ENCODE measurements around the gene ILK.

The ILK gene

DNA sequence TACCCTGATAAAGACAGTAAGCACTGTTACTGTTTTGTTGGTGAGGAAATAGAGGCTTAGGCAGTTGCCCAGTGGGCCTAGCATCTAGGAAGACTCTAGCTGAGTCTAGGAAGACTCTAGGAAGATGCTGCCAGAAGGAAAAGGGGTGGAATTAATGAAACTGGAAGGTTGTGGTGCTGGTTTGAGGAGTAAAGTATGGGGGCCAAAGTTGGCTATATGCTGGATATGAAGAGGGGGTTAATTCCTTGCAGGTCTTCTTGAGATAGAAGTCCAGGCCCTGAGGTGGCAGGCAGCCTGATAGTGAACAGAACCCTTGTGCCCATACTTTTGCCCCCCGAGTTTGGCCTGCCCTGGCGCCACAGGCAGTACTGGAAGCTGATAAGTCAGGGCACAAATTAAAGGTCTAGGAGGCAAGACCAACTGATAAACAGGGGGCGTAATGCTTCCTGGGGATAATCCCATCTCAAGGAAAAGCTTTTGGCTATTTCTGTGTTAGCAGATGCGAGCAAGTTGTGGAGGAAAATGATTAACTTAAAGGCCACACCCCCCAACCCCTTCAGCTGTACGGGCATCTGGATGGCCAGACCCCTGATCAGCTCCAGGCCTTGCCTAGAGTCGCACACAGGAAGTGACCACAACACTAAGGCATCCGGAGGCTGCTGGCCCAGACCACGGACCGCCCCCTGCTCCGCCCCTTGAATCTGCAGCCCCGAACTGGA lies 3.1 kb downstream of the ILK start:
- DNase-seq (ENCODE audit: low read depth), result peak; percentile 50

GRCh38 chr11:6607190-6607795 lies 3.7 kb downstream of the ILK start:
- DNase-seq (ENCODE audit: low read depth), result no peak

DNA sequence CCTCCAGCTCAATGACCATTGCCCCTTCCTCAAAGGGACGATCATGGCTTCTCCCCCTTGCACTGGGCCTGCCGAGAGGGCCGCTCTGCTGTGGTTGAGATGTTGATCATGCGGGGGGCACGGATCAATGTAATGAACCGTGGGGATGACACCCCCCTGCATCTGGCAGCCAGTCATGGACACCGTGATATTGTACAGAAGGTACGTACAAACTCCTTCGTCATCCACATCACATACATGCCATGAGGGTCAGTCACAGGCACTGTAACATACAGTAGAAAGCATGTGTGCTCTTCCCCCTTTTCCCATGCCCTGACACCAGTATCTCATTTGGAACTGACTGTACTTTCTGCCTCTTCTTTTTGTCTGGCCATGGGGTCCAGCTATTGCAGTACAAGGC lies 4.4 kb downstream of the ILK start:
- DNase-seq (ENCODE audit: low read depth), result no peak

- DNase-seq (ENCODE audit: low read depth), result no peak
These were observed 5.3 kb downstream of the ILK start for GRCh38 chr11:6608726-6609501.

- DNase-seq (ENCODE audit: low read depth), result no peak
These were observed 6.0 kb downstream of the ILK start for GRCh38 chr11:6609502-6610015.

- no peak for DNase-seq (ENCODE audit: low read depth)
These were observed 7.0 kb downstream of the ILK start for GRCh38 chr11:6610591-6610990.

GRCh38 chr11:6611092-6611962 lies 7.8 kb downstream of the ILK start:
- DNase-seq (ENCODE audit: low read depth), result no peak

DNA sequence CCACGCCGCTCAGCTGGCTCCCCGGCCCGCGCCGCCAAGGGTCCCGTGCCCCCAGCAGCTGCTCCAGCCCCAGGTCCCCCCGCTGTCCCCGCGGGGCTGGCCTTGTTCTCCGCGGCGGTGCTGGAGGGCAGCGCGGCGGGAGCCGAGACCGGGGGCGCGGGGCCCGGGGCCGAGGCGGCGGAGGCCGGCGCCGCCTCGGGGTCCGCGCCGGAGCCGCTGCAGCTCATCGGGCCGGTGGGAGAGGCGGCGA lies 8.3 kb downstream of the ILK start:
- DNase-seq (ENCODE audit: low read depth), result no peak

DNA sequence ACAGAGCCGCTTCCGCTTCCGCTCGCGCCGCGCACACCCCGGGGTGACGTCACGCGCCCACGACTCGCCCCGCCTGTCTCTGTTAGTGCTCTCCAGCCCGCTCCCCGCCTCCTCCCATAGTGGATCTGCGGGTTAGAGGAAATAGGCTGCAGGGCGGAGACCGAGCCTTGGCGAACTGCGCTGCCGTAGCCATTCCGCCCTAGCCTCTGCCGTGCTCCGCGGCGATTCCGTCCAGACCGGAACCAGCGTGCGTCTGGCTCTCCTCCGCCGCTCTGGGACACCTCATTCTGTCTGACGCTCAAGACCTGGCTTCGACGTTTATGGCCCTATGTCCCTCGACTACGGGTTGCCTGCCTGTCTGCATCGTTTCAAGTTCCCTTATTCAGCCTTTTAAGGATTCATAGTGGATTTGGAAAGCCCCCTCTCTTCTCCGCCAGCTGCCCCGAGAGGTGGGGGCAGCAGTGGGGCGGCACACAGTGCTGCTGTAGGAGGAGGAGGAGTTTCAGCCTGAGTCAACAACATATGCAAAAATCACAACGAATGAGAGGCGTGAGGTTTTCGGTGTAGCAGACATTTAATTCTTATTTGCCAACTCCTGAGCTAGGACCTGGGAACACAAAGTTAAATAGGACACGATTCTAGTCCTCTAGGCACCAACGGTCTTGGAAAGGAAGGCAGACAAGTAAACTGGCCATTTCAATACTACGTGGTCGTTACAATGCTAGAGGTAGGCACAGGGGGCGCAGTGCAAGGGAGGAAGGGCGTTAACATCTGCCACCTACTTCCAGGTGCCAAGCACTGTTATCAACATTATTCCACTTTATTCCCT lies 8.9 kb downstream of the ILK start, which contains the start of gene TAF10:
TAF10 (minus strand) TSS at position 4 of the 829 bp plus-strand sequence. CDS start 27 bp downstream, outside the sequence.
- DNase-seq (ENCODE audit: low read depth), result peak; percentile 94

- no peak for DNase-seq (ENCODE audit: low read depth)
These were observed 9.9 kb downstream of the ILK start for GRCh38 chr11:6613496-6613895.

GRCh38 chr11:6614446-6614845 lies 10.9 kb downstream of the ILK start:
- no peak for DNase-seq (ENCODE audit: low read depth)

- DNase-seq (ENCODE audit: low read depth), result no peak
These were observed 11.5 kb downstream of the ILK start for GRCh38 chr11:6615046-6615445.

GRCh38 chr11:6615882-6616585 lies 12.5 kb downstream of the ILK start:
- no peak for DNase-seq (ENCODE audit: low read depth)

DNA sequence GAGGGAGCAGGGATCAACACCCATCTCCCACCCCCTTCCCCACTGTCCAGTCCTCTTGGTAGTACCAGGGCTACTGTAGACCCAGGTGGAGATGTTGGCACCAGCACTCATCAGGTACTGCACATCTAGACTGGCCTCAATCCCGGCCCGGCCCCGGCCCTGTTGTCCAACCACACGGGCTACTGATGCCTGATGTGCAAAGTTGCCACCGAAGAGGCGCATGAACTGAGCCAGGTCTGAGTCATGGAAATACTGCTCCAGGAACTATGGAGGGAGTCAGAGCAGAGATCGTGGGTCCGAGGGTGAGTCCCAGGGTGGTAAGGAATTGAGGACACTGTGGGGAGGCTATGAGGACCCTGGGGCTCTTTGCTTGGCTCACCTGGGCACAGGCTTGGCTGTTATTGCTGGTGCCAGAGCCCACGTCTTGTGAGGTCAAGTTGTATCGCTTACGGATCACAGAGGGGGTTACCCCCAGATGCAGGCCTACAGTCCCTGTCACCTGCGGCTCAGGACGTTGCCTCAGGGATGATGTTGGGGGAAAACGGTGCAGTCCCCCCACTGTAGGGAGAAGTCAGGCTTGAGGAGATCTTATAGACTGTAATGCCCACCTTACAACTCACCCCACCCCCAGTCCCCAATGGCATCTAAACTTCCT lies 13.1 kb downstream of the ILK start:
- no peak for DNase-seq (ENCODE audit: low read depth)

DNA sequence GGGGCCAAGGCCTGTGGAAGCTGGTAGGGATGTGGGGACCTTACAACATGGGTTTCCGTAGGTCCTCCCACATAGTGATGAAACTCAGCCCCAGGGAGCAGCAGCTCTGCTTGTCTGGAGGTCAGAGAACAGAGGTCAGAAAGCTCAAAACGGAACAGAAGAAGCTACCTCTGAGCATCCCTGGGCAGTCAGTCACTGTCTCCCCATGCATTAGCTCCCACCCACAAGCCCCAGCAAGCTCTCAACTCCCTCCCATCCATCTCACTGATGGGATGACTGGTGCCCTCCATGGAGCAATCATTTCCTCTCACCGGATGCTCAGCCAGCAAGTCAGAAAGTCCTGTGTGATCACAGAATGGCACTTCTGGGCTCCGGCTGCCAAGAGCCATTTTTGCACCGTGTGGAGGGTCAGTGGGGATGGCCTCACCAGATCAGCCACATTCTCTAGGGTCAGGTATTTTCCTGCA lies 13.8 kb downstream of the ILK start:
- no peak for DNase-seq (ENCODE audit: low read depth)

- DNase-seq (ENCODE audit: low read depth), result peak; percentile 43
These were observed 14.8 kb downstream of the ILK start for GRCh38 chr11:6618117-6619003.

- DNase-seq (ENCODE audit: low read depth), result peak; percentile 84
These were observed 15.6 kb downstream of the ILK start, which contains the start of gene TPP1 for GRCh38 chr11:6619004-6619745. TPP1 (minus strand) TSS chr11:6619422; CDS start chr11:6619400, 22 bp downstream.

- no peak for DNase-seq (ENCODE audit: low read depth)
These were observed 17.1 kb downstream of the ILK start for GRCh38 chr11:6620636-6621035.
